GM12878 (cell line): ENCODE measurements around the gene UVRAG. TPM values are rescaled to one million over a fixed set of nuclear protein-coding genes. Genes with fewer than 3 reads are reported as not detected.

ENCODE experiments used
- ATAC-seq: fragments of 200-7000 bp; cut with Tn5 transposase; 3 replicates; pipeline ENCODE4 v1.9.1; 2020; ENCODE audit warnings: mild to moderate bottlenecking, moderate library complexity
- BruUV-seq: library from RNA; stranded (reverse); fragments of 400-500 nt; replicated peaks from 2 replicates; lab custom pipeline; 2021; lab: Mats Ljungman, UMichigan
- CTCF ChIA-PET: fragments of 300-600 bp; sonication (Branson Sonifier 250); formaldehyde crosslinking; extraction: SDS; loops from one replicate; lab custom pipeline; 2021; ENCODE audit warnings: inconsistent platforms; lab: Yijun Ruan, JAX
- POLR2A ChIA-PET: fragments of 350-600 bp; formaldehyde crosslinking; extraction: SDS; loops from one replicate; lab custom pipeline; 2021; ENCODE audit warnings: inconsistent platforms; lab: Charles Lee
- RAD21 ChIA-PET: fragments of 300-600 bp; sonication (Branson Sonifier 250); formaldehyde crosslinking; loops from one replicate; lab custom pipeline; 2023; ENCODE audit warnings: antibody characterized with exemption; ENCODE audit not compliant: unreplicated experiment; lab: Charles Lee
- SMC1A ChIA-PET: fragments of 300-600 bp; sonication (Branson Sonifier 250); formaldehyde crosslinking; loops from one replicate; lab custom pipeline; 2023; ENCODE audit not compliant: unreplicated experiment, uncharacterized antibody; lab: Charles Lee
- DNase-seq: peaks from one replicate; pipeline ENCODE4 v3.0.0-alpha.2; 2011; ENCODE audit warnings: low read depth, low spot score
- FAIRE-seq: peaks from 3 replicates; lab custom pipeline; 2011; peaks lifted over from hg19 to GRCh38; lab: Jason Lieb, UNC
- H2AFZ ChIP-seq: 2 replicates; pipeline ENCODE4 v1.6.0; 2011; ENCODE audit warnings: low read depth, low read length, control low read depth; ENCODE audit not compliant: control insufficient read depth
- H3K27ac ChIP-seq: 2 replicates; pipeline ENCODE4 v1.5.1; 2011; ENCODE audit warnings: control low read depth; ENCODE audit not compliant: control insufficient read depth, insufficient read depth
- H3K27me3 ChIP-seq, 2 experiments: replicated peaks in 1 of 2; 2 replicates each; pipeline versions ENCODE4 v1.6.0 to v1.6.1; 2011; ENCODE audit warnings: low read length in 1 of 2; ENCODE audit not compliant: control insufficient read depth in 2 of 2, insufficient read depth in 2 of 2
- H3K36me3 ChIP-seq, 2 experiments: 2 replicates each; pipeline ENCODE4 v1.5.1; 2011; ENCODE audit warnings: low read length in 1 of 2; ENCODE audit not compliant: control insufficient read depth in 2 of 2, insufficient read depth in 2 of 2
- H3K4me1 ChIP-seq: 2 replicates; pipeline ENCODE4 v1.6.1; 2011; ENCODE audit warnings: mild to moderate bottlenecking, low read length, moderate library complexity, mixed read lengths; ENCODE audit not compliant: control insufficient read depth, insufficient read depth
- H3K4me2 ChIP-seq: 2 replicates; pipeline ENCODE4 v1.6.0; 2011; ENCODE audit warnings: control low read depth; ENCODE audit not compliant: control insufficient read depth, insufficient read depth
- H3K4me3 ChIP-seq: fragments of 200-600 bp; sonication (generic); 2 replicates; pipeline ENCODE4 v1.5.1; 2016
- H3K79me2 ChIP-seq: 2 replicates; pipeline ENCODE4 v1.6.0; 2011; ENCODE audit warnings: low read length; ENCODE audit not compliant: control insufficient read depth, insufficient read depth
- H3K9ac ChIP-seq: 2 replicates; pipeline ENCODE4 v1.8.0; 2011; ENCODE audit warnings: low read length, control low read depth, mixed read lengths; ENCODE audit not compliant: control insufficient read depth, insufficient read depth
- H3K9me3 ChIP-seq: replicated peaks from 3 replicates; pipeline ENCODE4 v1.5.1; 2011; ENCODE audit warnings: mild to moderate bottlenecking, low read length; ENCODE audit not compliant: control insufficient read depth, insufficient read depth
- H4K20me1 ChIP-seq: 2 replicates; pipeline ENCODE4 v1.6.0; 2011; ENCODE audit not compliant: control insufficient read depth, insufficient read depth
- ATF2 ChIP-seq: IDR thresholded peaks from 2 replicates; pipeline ENCODE4 v1.6.1; 2012; ENCODE audit warnings: low read length, inconsistent platforms
- CUX1 ChIP-seq: IDR thresholded peaks from 2 replicates; pipeline ENCODE4 v1.6.1; 2012; ENCODE audit warnings: improper control_type of control experiment, low read depth, low read length; ENCODE audit not compliant: insufficient replicate concordance
- EZH2 ChIP-seq: IDR thresholded peaks from 2 replicates; pipeline ENCODE4 v1.6.1; 2012; ENCODE audit warnings: low read depth, mild to moderate bottlenecking, control low read depth, inconsistent platforms, low read length, borderline replicate concordance; ENCODE audit not compliant: control insufficient read depth
- GATAD2B ChIP-seq: fragments of 450-650 bp; conservative IDR thresholded peaks from 2 replicates; pipeline ENCODE4 v1.6.1; 2017; ENCODE audit warnings: low read depth, mild to moderate bottlenecking, moderate library complexity
- HCFC1 ChIP-seq: fragments of 150-350 bp; IDR thresholded peaks from 2 replicates; pipeline ENCODE4 v1.6.1; 2014; ENCODE audit warnings: low read length
- IRF3 ChIP-seq: fragments of 450-650 bp; IDR thresholded peaks from 2 replicates; pipeline ENCODE4 v1.6.1; 2014; ENCODE audit warnings: mild to moderate bottlenecking
- MTA3 ChIP-seq: IDR thresholded peaks from 2 replicates; pipeline ENCODE4 v1.6.1; 2012; ENCODE audit warnings: low read length, inconsistent platforms, borderline replicate concordance
- POLR2A ChIP-seq: IDR thresholded peaks from 2 replicates; pipeline ENCODE4 v1.6.1; 2011; ENCODE audit warnings: low read depth, mild to moderate bottlenecking, low read length
- POLR2AphosphoS2 ChIP-seq: IDR thresholded peaks from 2 replicates; pipeline ENCODE4 v1.6.1; 2011; ENCODE audit warnings: low read depth, mild to moderate bottlenecking, low read length, improper control_type of control experiment, moderate library complexity
- POU2F2 ChIP-seq: IDR thresholded peaks from 3 replicates; pipeline ENCODE4 v1.6.1; 2011; ENCODE audit warnings: low read depth, mild to moderate bottlenecking, low read length, borderline replicate concordance
- RAD51 ChIP-seq: fragments of 450-650 bp; IDR thresholded peaks from 2 replicates; pipeline ENCODE4 v1.6.1; 2016; ENCODE audit warnings: moderate library complexity, mild to moderate bottlenecking, inconsistent platforms
- RB1 ChIP-seq: fragments of 450-650 bp; formaldehyde crosslinking; IDR thresholded peaks from 2 replicates; pipeline ENCODE4 v1.6.1; 2017; ENCODE audit warnings: mild to moderate bottlenecking, borderline replicate concordance
- TAF1 ChIP-seq: IDR thresholded peaks from 2 replicates; pipeline ENCODE4 v1.6.1; 2011; ENCODE audit warnings: mild to moderate bottlenecking, low read depth, low read length, borderline replicate concordance
- TCF12 ChIP-seq: IDR thresholded peaks from 2 replicates; pipeline ENCODE4 v1.6.1; 2011; ENCODE audit warnings: low read depth, mild to moderate bottlenecking, low read length
- USF1 ChIP-seq: IDR thresholded peaks from 2 replicates; pipeline ENCODE4 v1.6.1; 2011; ENCODE audit warnings: borderline replicate concordance, low read depth, mild to moderate bottlenecking, moderate library complexity, mixed read lengths, low read length; ENCODE audit not compliant: insufficient read depth; ENCODE audit errors: extremely low read length
- USF2 ChIP-seq: IDR thresholded peaks from 2 replicates; pipeline ENCODE4 v1.6.1; 2011; ENCODE audit warnings: low read depth, low read length, improper control_type of control experiment, borderline replicate concordance
- in situ Hi-C: fragments of 300-500 bp; cut with MboI; formaldehyde crosslinking; loops from 9 replicates; pipeline ENCODE4 v1.14.3; 2018; ENCODE audit warnings: mixed read lengths
- intact Hi-C: fragments of 100-400 bp; cut with micrococcal nuclease; formaldehyde crosslinking; loops from one replicate; pipeline ENCODE4 v1.14.2; 2022; ENCODE audit not compliant: unreplicated experiment
- polyA plus RNA-seq, 11 experiments: library from polyadenylated mRNA; depleted of rRNA in 4 of 11; unstranded in 6 of 11; stranded (reverse) in 5 of 11; fragments of >200 nt; fragmentation: Nextera tagmentation in 4 of 11; fragmentation: Illumina TruSeq in 1 of 11; extraction: Ambion mirVana in 4 of 11; extraction: Trizol in 1 of 11; gene quantifications; 1 replicate in 1 of 11; 2 replicates in 10 of 11; pipeline versions ENCODE4 v1.2.1 to v1.2.3, GENCODE V29; 2011 to 2016; ENCODE audit warnings: inconsistent platforms in 2 of 11, missing spikeins in 2 of 11, low read depth in 1 of 11
- total RNA-seq, 4 experiments: library from RNA; depleted of rRNA in 3 of 4; stranded (reverse); fragments of >200 nt in 3 of 4; fragmentation: Illumina TruSeq in 1 of 4; extraction: Trizol in 1 of 4; gene quantifications; 2 replicates each; pipeline versions ENCODE4 v1.2.1 to v1.2.3, GENCODE V29; 2013 to 2021

Gene UVRAG
- total and polyA plus RNA-seq, 10 of the 15 experiments (the other 5 are each of a cell fraction or from before 2014, with no cell fraction given) = 7.0 to 43.4 (median 37.0) TPM

- ATAC-seq (no peak), DNase-seq (no peak), FAIRE-seq (no peak)
- ChIA-PET SMC1A (interaction anchor here (1.0 to 1.1 kb wide), 2 partner anchors 8 to 16 kb away, joined by 3 to 6 read pairs; no protein-coding TSS in a partner anchor), CTCF (interaction anchor here (1.0 to 1.1 kb wide), 2 partner anchors 9 to 129 kb away, joined by 4 to 5 read pairs; no protein-coding TSS in a partner anchor), POLR2A (no interaction called here), RAD21 (no interaction called here)
- Histone ChIP-seq H3K9me3 (no peaks in the 10 kb centered on the region), H3K4me2 (no peak overlapping the region), H4K20me1 (no peaks in the 10 kb centered on the region), H3K4me1 (no peaks in the 10 kb centered on the region), H3K4me3 (no peak overlapping the region), H3K27ac (no peak overlapping the region), H3K27me3 (no peaks in the 10 kb centered on the region), H3K36me3 (peaks cover 4 to 19% of the 10 kb centered on the region in 2 experiments), H2AFZ (no peak overlapping the region), H3K9ac (no peak overlapping the region), H3K79me2 (no peaks in the 10 kb centered on the region)
- intact Hi-C loops = no loop called here
- in situ Hi-C loops = no loop called here
- no TSS peak for BruUV-seq
- TF ChIP-seq HCFC1 (no peak), RB1 (no peak), EZH2 (no peak), POLR2AphosphoS2 (no peak), MTA3 (no peak), ATF2 (no peak), IRF3 (no peak), TCF12 (no peak), USF2 (no peak), POU2F2 (no peak), TAF1 (no peak), CUX1 (no peak), POLR2A (no peak), USF1 (no peak), GATAD2B (no peak), RAD51 (no peak)
Measured at GRCh38 chr11:76026281-76026680, 211.3 kb downstream of the UVRAG start.
